ENCODE results near the gene DIAPH2.

DIAPH2 gene

GRCh38 chrX:97474933-97475332 lies 790.3 kb downstream of the DIAPH2 start:
- no peak overlapping the region for H3K4me3 ChIP-seq (ENCODE audit: low read depth, low read length)
- TF ChIP-seq MYC (IDR thresholded peaks at IDR 0.05; ENCODE audit: low read depth, low read length) (no peak), CTCF (IDR thresholded peaks at IDR 0.05; ENCODE audit: low read depth, low read length) (no peak), POLR2A (IDR thresholded peaks at IDR 0.05; ENCODE audit: extremely low read depth, insufficient read length) (no peak), MAX (IDR thresholded peaks at IDR 0.05; ENCODE audit: low read depth, low read length) (no peak)
- no peak for DNase-seq (ENCODE audit: low read depth)

- DNase-seq (ENCODE audit: low read depth): no peak
- no peak overlapping the region for H3K4me3 ChIP-seq (ENCODE audit: low read depth, low read length)
- TF ChIP-seq POLR2A (IDR thresholded peaks at IDR 0.05; ENCODE audit: extremely low read depth, insufficient read length) (no peak), MYC (IDR thresholded peaks at IDR 0.05; ENCODE audit: low read depth, low read length) (no peak), MAX (IDR thresholded peaks at IDR 0.05; ENCODE audit: low read depth, low read length) (no peak), CTCF (IDR thresholded peaks at IDR 0.05; ENCODE audit: low read depth, low read length) (no peak)
Observed at GRCh38 chrX:97479106-97479890, 794.7 kb downstream of the DIAPH2 start.

- H3K4me3 ChIP-seq (ENCODE audit: low read depth, low read length): no peak overlapping the region
- DNase-seq (ENCODE audit: low read depth): no peak
- no peak for TF ChIP-seq MYC (IDR thresholded peaks at IDR 0.05; ENCODE audit: low read depth, low read length)
- no peak for TF ChIP-seq CTCF (IDR thresholded peaks at IDR 0.05; ENCODE audit: low read depth, low read length)
- no peak for TF ChIP-seq POLR2A (IDR thresholded peaks at IDR 0.05; ENCODE audit: extremely low read depth, insufficient read length)
- no peak for TF ChIP-seq MAX (IDR thresholded peaks at IDR 0.05; ENCODE audit: low read depth, low read length)
Observed at GRCh38 chrX:97481228-97481627, 796.6 kb downstream of the DIAPH2 start.

- DNase-seq (ENCODE audit: low read depth): no peak
- TF ChIP-seq POLR2A (IDR thresholded peaks at IDR 0.05; ENCODE audit: extremely low read depth, insufficient read length) (no peak), MAX (IDR thresholded peaks at IDR 0.05; ENCODE audit: low read depth, low read length) (no peak), CTCF (IDR thresholded peaks at IDR 0.05; ENCODE audit: low read depth, low read length) (no peak), MYC (IDR thresholded peaks at IDR 0.05; ENCODE audit: low read depth, low read length) (no peak)
- H3K4me3 ChIP-seq (ENCODE audit: low read depth, low read length): no peak overlapping the region
Observed at GRCh38 chrX:97482666-97483300, 798.1 kb downstream of the DIAPH2 start.

GRCh38 chrX:97490656-97491055 lies 806.0 kb downstream of the DIAPH2 start:
- no peak overlapping the region for H3K4me3 ChIP-seq (ENCODE audit: low read depth, low read length)
- no peak for DNase-seq (ENCODE audit: low read depth)
- TF ChIP-seq MYC (IDR thresholded peaks at IDR 0.05; ENCODE audit: low read depth, low read length): no peak
- TF ChIP-seq MAX (IDR thresholded peaks at IDR 0.05; ENCODE audit: low read depth, low read length): no peak
- TF ChIP-seq POLR2A (IDR thresholded peaks at IDR 0.05; ENCODE audit: extremely low read depth, insufficient read length): no peak
- no peak for TF ChIP-seq CTCF (IDR thresholded peaks at IDR 0.05; ENCODE audit: low read depth, low read length)

Measured in NB4 (cell line).